ENCODE data around the gene DCUN1D2.

GRCh38 chr13:113472355-113473025 lies 18.0 kb downstream of the DCUN1D2 start:
- TF ChIP-seq POLR2A (IDR thresholded peaks at IDR 0.05): no peak
- TF ChIP-seq CTCF (IDR thresholded peaks at IDR 0.05 in 8 of 11, conservative IDR thresholded peaks at IDR 0.05 in 3 of 11): peak in 4 of 11 experiments; percentile 28 to 36 (median 31)

All from spleen (tissue), 7 donors.